ENCODE data around the gene TREH. TPM values are rescaled to one million over a fixed set of nuclear protein-coding genes. Genes with fewer than 3 reads are reported as not detected.

TREH gene
- total and polyA plus RNA-seq, 2 experiments from 2014 or later: 0.36 TPM; not detected in 1

DNA sequence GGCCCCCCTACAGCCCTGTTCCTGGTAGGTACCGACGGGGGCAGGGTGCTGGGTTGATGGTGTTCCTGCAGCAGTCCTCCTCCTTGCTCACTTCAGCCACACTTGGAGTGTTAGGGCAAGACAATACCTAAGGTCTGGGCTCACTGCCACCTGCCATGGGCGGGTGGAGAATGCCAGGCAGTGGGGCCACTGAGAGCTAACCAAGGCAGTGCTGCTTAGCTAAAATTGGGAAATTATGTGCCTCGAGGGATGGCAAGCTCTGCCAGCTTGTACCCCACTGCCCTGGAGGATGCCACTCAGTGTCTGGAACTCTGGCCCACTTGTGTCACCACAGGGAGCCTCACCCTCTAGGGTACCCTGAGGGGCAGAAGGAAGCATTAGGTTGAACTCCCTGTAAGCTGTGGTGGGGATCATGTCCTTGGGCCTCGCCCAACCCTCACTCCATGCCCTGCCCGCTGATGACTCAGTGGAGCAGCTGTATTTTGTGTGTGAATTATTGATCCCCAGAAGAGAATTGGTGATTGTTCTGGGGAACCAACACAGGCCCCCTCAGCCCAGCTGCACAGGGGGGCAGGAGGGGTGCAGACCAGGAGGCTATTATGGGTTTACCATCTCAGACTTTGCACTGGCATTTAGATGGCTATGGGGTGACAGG is 54.3 kb downstream of the TREH start:
- no peak for DNase-seq (ENCODE audit: low spot score)
- Mint-ChIP-seq H3K27me3 (ENCODE audit: insufficient read depth, low read depth, poor library complexity) (peaks cover 11% of the 10 kb centered on the region), H3K36me3 (ENCODE audit: low read depth) (peaks cover 31% of the 10 kb centered on the region), H3K9me3 (no peaks in the 10 kb centered on the region; the same call in 2 of the 3 replicates), H3K4me1 (peaks cover 32% of the 10 kb centered on the region), H3K4me3 (no peak overlapping the region), H3K27ac (no peak overlapping the region)
- H3F3A ChIP-seq (replicated peaks; ENCODE audit: low read depth): peaks cover 4% of the 10 kb centered on the region; the same call in 1 of the 2 replicates
- H2AFZ ChIP-seq: no peak overlapping the region
- peaks cover 7% of the 10 kb centered on the region for H4K20me1 ChIP-seq (replicated peaks; ENCODE audit: insufficient read depth)
- H3K4me1 ChIP-seq (ENCODE audit: insufficient read depth): peaks cover 23% of the 10 kb centered on the region
- H3K27ac ChIP-seq (ENCODE audit: low read depth): no peak overlapping the region
- no peak overlapping the region for H3K4me2 ChIP-seq
- no peaks in the 10 kb centered on the region for H3K9me2 ChIP-seq (ENCODE audit: insufficient read depth)
- ATAC-seq: no peak
- no peak overlapping the region for H3K4me3 ChIP-seq
- H3K79me2 ChIP-seq (replicated peaks; ENCODE audit: insufficient read depth): peaks cover 29% of the 10 kb centered on the region
- H3K27me3 ChIP-seq (ENCODE audit: insufficient read depth): no peaks in the 10 kb centered on the region
- H3K36me3 ChIP-seq (ENCODE audit: insufficient read depth): peaks cover 10% of the 10 kb centered on the region; the same call in 1 of the 2 replicates
- TF ChIP-seq REST (IDR thresholded peaks at IDR 0.05; ENCODE audit: unreplicated experiment): no peak
- TF ChIP-seq, protein P1, sequence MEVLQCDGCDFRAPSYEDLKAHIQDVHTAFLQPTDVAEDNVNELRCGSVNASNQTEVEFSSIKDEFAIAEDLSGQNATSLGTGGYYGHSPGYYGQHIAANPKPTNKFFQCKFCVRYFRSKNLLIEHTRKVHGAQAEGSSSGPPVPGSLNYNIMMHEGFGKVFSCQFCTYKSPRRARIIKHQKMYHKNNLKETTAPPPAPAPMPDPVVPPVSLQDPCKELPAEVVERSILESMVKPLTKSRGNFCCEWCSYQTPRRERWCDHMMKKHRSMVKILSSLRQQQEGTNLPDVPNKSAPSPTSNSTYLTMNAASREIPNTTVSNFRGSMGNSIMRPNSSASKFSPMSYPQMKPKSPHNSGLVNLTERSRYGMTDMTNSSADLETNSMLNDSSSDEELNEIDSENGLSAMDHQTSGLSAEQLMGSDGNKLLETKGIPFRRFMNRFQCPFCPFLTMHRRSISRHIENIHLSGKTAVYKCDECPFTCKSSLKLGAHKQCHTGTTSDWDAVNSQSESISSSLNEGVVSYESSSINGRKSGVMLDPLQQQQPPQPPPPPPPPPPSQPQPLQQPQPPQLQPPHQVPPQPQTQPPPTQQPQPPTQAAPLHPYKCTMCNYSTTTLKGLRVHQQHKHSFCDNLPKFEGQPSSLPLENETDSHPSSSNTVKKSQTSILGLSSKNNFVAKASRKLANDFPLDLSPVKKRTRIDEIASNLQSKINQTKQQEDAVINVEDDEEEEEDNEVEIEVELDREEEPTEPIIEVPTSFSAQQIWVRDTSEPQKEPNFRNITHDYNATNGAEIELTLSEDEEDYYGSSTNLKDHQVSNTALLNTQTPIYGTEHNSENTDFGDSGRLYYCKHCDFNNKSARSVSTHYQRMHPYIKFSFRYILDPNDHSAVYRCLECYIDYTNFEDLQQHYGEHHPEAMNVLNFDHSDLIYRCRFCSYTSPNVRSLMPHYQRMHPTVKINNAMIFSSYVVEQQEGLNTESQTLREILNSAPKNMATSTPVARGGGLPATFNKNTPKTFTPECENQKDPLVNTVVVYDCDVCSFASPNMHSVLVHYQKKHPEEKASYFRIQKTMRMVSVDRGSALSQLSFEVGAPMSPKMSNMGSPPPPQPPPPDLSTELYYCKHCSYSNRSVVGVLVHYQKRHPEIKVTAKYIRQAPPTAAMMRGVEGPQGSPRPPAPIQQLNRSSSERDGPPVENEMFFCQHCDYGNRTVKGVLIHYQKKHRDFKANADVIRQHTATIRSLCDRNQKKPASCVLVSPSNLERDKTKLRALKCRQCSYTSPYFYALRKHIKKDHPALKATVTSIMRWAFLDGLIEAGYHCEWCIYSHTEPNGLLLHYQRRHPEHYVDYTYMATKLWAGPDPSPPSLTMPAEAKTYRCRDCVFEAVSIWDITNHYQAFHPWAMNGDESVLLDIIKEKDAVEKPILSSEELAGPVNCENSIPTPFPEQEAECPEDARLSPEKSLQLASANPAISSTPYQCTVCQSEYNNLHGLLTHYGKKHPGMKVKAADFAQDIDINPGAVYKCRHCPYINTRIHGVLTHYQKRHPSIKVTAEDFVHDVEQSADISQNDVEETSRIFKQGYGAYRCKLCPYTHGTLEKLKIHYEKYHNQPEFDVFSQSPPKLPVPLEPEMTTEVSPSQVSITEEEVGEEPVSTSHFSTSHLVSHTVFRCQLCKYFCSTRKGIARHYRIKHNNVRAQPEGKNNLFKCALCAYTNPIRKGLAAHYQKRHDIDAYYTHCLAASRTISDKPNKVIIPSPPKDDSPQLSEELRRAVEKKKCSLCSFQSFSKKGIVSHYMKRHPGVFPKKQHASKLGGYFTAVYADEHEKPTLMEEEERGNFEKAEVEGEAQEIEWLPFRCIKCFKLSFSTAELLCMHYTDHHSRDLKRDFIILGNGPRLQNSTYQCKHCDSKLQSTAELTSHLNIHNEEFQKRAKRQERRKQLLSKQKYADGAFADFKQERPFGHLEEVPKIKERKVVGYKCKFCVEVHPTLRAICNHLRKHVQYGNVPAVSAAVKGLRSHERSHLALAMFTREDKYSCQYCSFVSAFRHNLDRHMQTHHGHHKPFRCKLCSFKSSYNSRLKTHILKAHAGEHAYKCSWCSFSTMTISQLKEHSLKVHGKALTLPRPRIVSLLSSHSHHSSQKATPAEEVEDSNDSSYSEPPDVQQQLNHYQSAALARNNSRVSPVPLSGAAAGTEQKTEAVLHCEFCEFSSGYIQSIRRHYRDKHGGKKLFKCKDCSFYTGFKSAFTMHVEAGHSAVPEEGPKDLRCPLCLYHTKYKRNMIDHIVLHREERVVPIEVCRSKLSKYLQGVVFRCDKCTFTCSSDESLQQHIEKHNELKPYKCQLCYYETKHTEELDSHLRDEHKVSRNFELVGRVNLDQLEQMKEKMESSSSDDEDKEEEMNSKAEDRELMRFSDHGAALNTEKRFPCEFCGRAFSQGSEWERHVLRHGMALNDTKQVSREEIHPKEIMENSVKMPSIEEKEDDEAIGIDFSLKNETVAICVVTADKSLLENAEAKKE (CRISPR knock-in tag; IDR thresholded peaks at IDR 0.05): no peak
- no peak for TF ChIP-seq STAT1 (IDR thresholded peaks at IDR 0.05; ENCODE audit: unreplicated experiment)
- TF ChIP-seq CREB1 (CRISPR knock-in tag; IDR thresholded peaks at IDR 0.05; ENCODE audit: low read depth): no peak
- TF ChIP-seq EZH2 (IDR thresholded peaks at IDR 0.05; ENCODE audit: low read depth, unreplicated experiment): no peak
- TF ChIP-seq, protein P2, sequence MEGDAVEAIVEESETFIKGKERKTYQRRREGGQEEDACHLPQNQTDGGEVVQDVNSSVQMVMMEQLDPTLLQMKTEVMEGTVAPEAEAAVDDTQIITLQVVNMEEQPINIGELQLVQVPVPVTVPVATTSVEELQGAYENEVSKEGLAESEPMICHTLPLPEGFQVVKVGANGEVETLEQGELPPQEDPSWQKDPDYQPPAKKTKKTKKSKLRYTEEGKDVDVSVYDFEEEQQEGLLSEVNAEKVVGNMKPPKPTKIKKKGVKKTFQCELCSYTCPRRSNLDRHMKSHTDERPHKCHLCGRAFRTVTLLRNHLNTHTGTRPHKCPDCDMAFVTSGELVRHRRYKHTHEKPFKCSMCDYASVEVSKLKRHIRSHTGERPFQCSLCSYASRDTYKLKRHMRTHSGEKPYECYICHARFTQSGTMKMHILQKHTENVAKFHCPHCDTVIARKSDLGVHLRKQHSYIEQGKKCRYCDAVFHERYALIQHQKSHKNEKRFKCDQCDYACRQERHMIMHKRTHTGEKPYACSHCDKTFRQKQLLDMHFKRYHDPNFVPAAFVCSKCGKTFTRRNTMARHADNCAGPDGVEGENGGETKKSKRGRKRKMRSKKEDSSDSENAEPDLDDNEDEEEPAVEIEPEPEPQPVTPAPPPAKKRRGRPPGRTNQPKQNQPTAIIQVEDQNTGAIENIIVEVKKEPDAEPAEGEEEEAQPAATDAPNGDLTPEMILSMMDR (conservative IDR thresholded peaks at IDR 0.05; ENCODE audit: low read depth in 2 of 2): no peak
- TF ChIP-seq ZNF331 (CRISPR knock-in tag; IDR thresholded peaks at IDR 0.05; ENCODE audit: low read depth): no peak
- no peak for TF ChIP-seq EZH2phosphoT487 (IDR thresholded peaks at IDR 0.05; ENCODE audit: unreplicated experiment)
- no peak for TF ChIP-seq ETS1 (IDR thresholded peaks at IDR 0.05)
- TF ChIP-seq NANOG (IDR thresholded peaks at IDR 0.05; ENCODE audit: borderline replicate concordance): no peak
- TF ChIP-seq JUNB (IDR thresholded peaks at IDR 0.05; ENCODE audit: unreplicated experiment): no peak
- TF ChIP-seq POLR2AphosphoS5 (IDR thresholded peaks at IDR 0.05; ENCODE audit: low read depth): no peak
- no peak for TF ChIP-seq ZNF114 (CRISPR knock-in tag; IDR thresholded peaks at IDR 0.05)
